H9 (cell line): Measurements from ENCODE around the gene HEPHL1. TPM values are rescaled to one million over a fixed set of nuclear protein-coding genes. Genes with fewer than 3 reads are reported as not detected.

ENCODE experiments used
- DNase-seq: peaks from one replicate; pipeline ENCODE4 v3.0.0-alpha.2; 2017
- H2AFZ ChIP-seq: one replicate; pipeline ENCODE4 v1.6.1; 2013; ENCODE audit warnings: mild to moderate bottlenecking, low read length, control low read depth, moderate library complexity
- H2AK5ac ChIP-seq: 2 replicates; pipeline ENCODE4 v1.6.1; 2013; ENCODE audit warnings: low read length, control low read depth, mixed read lengths; ENCODE audit not compliant: insufficient read length
- H2BK120ac ChIP-seq: one replicate; pipeline ENCODE4 v1.6.1; 2013; ENCODE audit warnings: low read depth, mild to moderate bottlenecking, low read length, control low read depth, inconsistent platforms; ENCODE audit not compliant: poor library complexity, severe bottlenecking
- H2BK12ac ChIP-seq: 2 replicates; pipeline ENCODE4 v1.6.1; 2013; ENCODE audit warnings: low read length, control low read depth, mixed read lengths, low read depth; ENCODE audit not compliant: insufficient read length
- H2BK15ac ChIP-seq: 2 replicates; pipeline ENCODE4 v1.6.1; 2013; ENCODE audit warnings: low read depth, low read length, control low read depth
- H2BK20ac ChIP-seq: one replicate; pipeline ENCODE4 v1.6.1; 2013; ENCODE audit warnings: low read depth, mild to moderate bottlenecking, low read length, control low read depth, inconsistent platforms; ENCODE audit not compliant: poor library complexity, severe bottlenecking
- H2BK5ac ChIP-seq: 2 replicates; pipeline ENCODE4 v1.6.1; 2013; ENCODE audit warnings: low read length, control low read depth, mixed read lengths; ENCODE audit not compliant: insufficient read length
- H3K14ac ChIP-seq: 2 replicates; pipeline ENCODE4 v1.6.1; 2013; ENCODE audit warnings: low read length, control low read depth; ENCODE audit not compliant: insufficient read depth
- H3K18ac ChIP-seq: 2 replicates; pipeline ENCODE4 v1.6.1; 2013; ENCODE audit warnings: low read depth, mild to moderate bottlenecking, mixed read lengths, low read length, control low read depth; ENCODE audit not compliant: insufficient read length
- H3K23ac ChIP-seq: 2 replicates; pipeline ENCODE4 v1.6.1; 2013; ENCODE audit warnings: low read length, control low read depth, mixed read lengths, low read depth; ENCODE audit not compliant: insufficient read length
- H3K23me2 ChIP-seq: 2 replicates; pipeline ENCODE4 v1.6.1; 2013; ENCODE audit warnings: low read depth, mild to moderate bottlenecking, mixed read lengths, low read length, control low read depth; ENCODE audit not compliant: insufficient read length, poor library complexity, severe bottlenecking
- H3K27ac ChIP-seq: 2 replicates; pipeline ENCODE4 v1.5.1; 2013; ENCODE audit warnings: low read length, control low read depth, mixed read lengths, low read depth; ENCODE audit not compliant: insufficient read length
- H3K27me3 ChIP-seq: 2 replicates; pipeline ENCODE4 v1.6.1; 2013; ENCODE audit warnings: low read length, control low read depth, inconsistent platforms; ENCODE audit not compliant: insufficient read depth
- H3K4ac ChIP-seq: 2 replicates; pipeline ENCODE4 v1.6.1; 2013; ENCODE audit warnings: low read depth, mild to moderate bottlenecking, control low read depth, inconsistent platforms, low read length, moderate library complexity
- H3K4me1 ChIP-seq: 2 replicates; pipeline ENCODE4 v1.6.1; 2013; ENCODE audit warnings: low read length, control low read depth, inconsistent platforms; ENCODE audit not compliant: insufficient read depth
- H3K4me2 ChIP-seq: 2 replicates; pipeline ENCODE4 v1.6.1; 2013; ENCODE audit warnings: low read length, control low read depth, mixed read lengths; ENCODE audit not compliant: insufficient read length, insufficient read depth
- H3K56ac ChIP-seq: 2 replicates; pipeline ENCODE4 v1.6.1; 2013; ENCODE audit warnings: low read depth, mild to moderate bottlenecking, mixed read lengths, low read length, control low read depth; ENCODE audit not compliant: insufficient read length
- H3K79me1 ChIP-seq: 2 replicates; pipeline ENCODE4 v1.6.1; 2013; ENCODE audit warnings: low read depth, mild to moderate bottlenecking, moderate library complexity, low read length, control low read depth, inconsistent platforms; ENCODE audit not compliant: insufficient read depth, poor library complexity, severe bottlenecking
- H3K79me2 ChIP-seq: 2 replicates; pipeline ENCODE4 v1.6.1; 2013; ENCODE audit warnings: low read length, control low read depth, inconsistent platforms; ENCODE audit not compliant: insufficient read depth
- H3K9ac ChIP-seq: 2 replicates; pipeline ENCODE4 v1.6.1; 2013; ENCODE audit warnings: low read length, control low read depth, mixed read lengths; ENCODE audit not compliant: insufficient read length; ENCODE audit errors: extremely low read depth
- H3K9me3 ChIP-seq: one replicate; pipeline ENCODE4 v1.6.1; 2013; ENCODE audit warnings: low read depth, low read length, inconsistent platforms; ENCODE audit not compliant: control insufficient read depth
- H3T11ph ChIP-seq: one replicate; pipeline ENCODE4 v1.6.1; 2013; ENCODE audit warnings: mild to moderate bottlenecking, low read length, control low read depth, inconsistent platforms
- H4K20me1 ChIP-seq: one replicate; pipeline ENCODE4 v1.6.1; 2013; ENCODE audit not compliant: control insufficient read depth, insufficient read length, insufficient read depth
- H4K5ac ChIP-seq: 2 replicates; pipeline ENCODE4 v1.6.1; 2013; ENCODE audit warnings: low read depth, mild to moderate bottlenecking, mixed read lengths, low read length, control low read depth; ENCODE audit not compliant: insufficient read length
- H4K8ac ChIP-seq: replicated peaks from 2 replicates; pipeline ENCODE4 v1.6.1; 2013; ENCODE audit warnings: low read length, control low read depth, mixed read lengths, low read depth; ENCODE audit not compliant: insufficient read length
- H4K91ac ChIP-seq: 2 replicates; pipeline ENCODE4 v1.6.1; 2013; ENCODE audit warnings: low read depth, mild to moderate bottlenecking, moderate library complexity, mixed read lengths, low read length, control low read depth; ENCODE audit not compliant: insufficient read length
- H3K27ac Mint-ChIP-seq, 3 experiments: 2 replicates in 2 of 3; 3 replicates in 1 of 3; pipeline ENCODE4 v1.8.0; 2020 to 2021; ENCODE audit warnings: mixed read lengths in 3 of 3, mild to moderate bottlenecking in 1 of 3, moderate library complexity in 1 of 3
- H3K27me3 Mint-ChIP-seq: 2 replicates; pipeline ENCODE4 v1.8.0; 2021; ENCODE audit warnings: low read depth, mild to moderate bottlenecking, moderate library complexity, mixed read lengths
- H3K36me3 Mint-ChIP-seq, 3 experiments: 2 replicates in 2 of 3; 3 replicates in 1 of 3; pipeline ENCODE4 v1.8.0; 2020 to 2021; ENCODE audit warnings: low read depth in 3 of 3, mixed read lengths in 3 of 3; ENCODE audit not compliant: insufficient read depth in 1 of 3
- H3K4me1 Mint-ChIP-seq, 2 experiments: 2 replicates each; pipeline ENCODE4 v1.8.0; 2020; ENCODE audit warnings: mixed read lengths in 2 of 2
- H3K4me3 Mint-ChIP-seq, 2 experiments: 2 replicates in 1 of 2; 3 replicates in 1 of 2; pipeline ENCODE4 v1.8.0; 2020 to 2021; ENCODE audit warnings: mild to moderate bottlenecking in 2 of 2, mixed read lengths in 2 of 2, moderate library complexity in 1 of 2
- H3K9me3 Mint-ChIP-seq, 2 experiments: 2 replicates in 1 of 2; 3 replicates in 1 of 2; pipeline ENCODE4 v1.8.0; 2020; ENCODE audit warnings: mild to moderate bottlenecking in 2 of 2, mixed read lengths in 2 of 2, moderate library complexity in 1 of 2
- WGBS: extraction: QIAGEN DNeasy Blood & Tissue Kit; methylation state at CpG from one replicate; pipeline ENCODE4 v1.1.7; 2013; ENCODE audit warnings: missing lambda C conversion rate, low lambda C conversion rate, mixed read lengths; ENCODE audit not compliant: insufficient read length; ENCODE audit errors: extremely low coverage; 5-methylcytosine and 5-hydroxymethylcytosine counted together
- total RNA-seq: library from RNA; stranded (reverse); gene quantifications from 2 replicates; pipeline ENCODE4 v1.2.1, GENCODE V29; 2021
- TF ChIP-seq, protein P1 (sequence below): fragments of 200-600 bp; sonication (generic); conservative IDR thresholded peaks from 3 replicates; pipeline ENCODE4 v1.8.0; 2021; ENCODE audit warnings: antibody characterized with exemption, mild to moderate bottlenecking

The HEPHL1 gene
- total RNA-seq, 1 experiment from 2014 or later = not detected

DNA sequence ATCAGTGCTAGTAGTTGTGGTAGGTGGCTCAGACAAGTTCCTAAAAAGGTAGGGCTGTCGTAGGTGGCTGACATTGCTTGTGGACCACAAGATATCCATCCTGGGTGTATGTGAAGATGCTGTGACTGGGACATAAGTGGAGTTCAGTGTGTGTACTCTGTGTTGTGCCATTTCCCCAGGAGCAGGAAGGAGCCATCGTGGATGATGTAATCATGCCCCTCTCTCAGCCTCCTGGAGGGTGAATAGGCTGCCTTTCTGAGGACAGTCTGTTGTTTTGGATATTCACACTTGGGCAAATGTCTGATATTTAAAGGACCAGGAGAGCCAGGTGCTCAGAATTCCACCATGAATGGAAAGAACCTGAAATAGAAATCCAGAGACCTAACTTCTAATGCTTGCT is 2.7 kb downstream of the HEPHL1 start:
- Histone ChIP-seq H3K9me3 (no peaks in the 10 kb centered on the region), H2BK5ac (no peak overlapping the region), H2AFZ (no peak overlapping the region), H2BK120ac (no peak overlapping the region), H2BK12ac (no peak overlapping the region), H4K91ac (no peak overlapping the region), H3K56ac (no peak overlapping the region), H2BK20ac (no peak overlapping the region), H3K4me1 (no peaks in the 10 kb centered on the region), H4K8ac (no peak overlapping the region), H3K18ac (no peak overlapping the region), H3K23me2 (no peaks in the 10 kb centered on the region), H3K14ac (no peak overlapping the region), H2BK15ac (no peak overlapping the region), H3K79me1 (no peaks in the 10 kb centered on the region), H3T11ph (no peak overlapping the region), H2AK5ac (no peak overlapping the region), H3K27ac (no peak overlapping the region), H3K23ac (no peak overlapping the region), H3K4me2 (no peak overlapping the region), H4K20me1 (no peaks in the 10 kb centered on the region), H3K9ac (no peak overlapping the region), H4K5ac (no peak overlapping the region), H3K4ac (no peak overlapping the region), H3K27me3 (no peaks in the 10 kb centered on the region), H3K79me2 (no peaks in the 10 kb centered on the region)
- Mint-ChIP-seq H3K9me3 (peaks cover 4% of the 10 kb centered on the region in 2 experiments; a peak in 2 of 5 replicates), H3K27ac (no peak overlapping the region), H3K27me3 (no peaks in the 10 kb centered on the region; the same call in 1 of the 2 replicates), H3K4me3 (no peak overlapping the region), H3K36me3 (peaks cover 0 to 8% (median 1%) of the 10 kb centered on the region in 3 experiments; a peak in 2 of 7 replicates), H3K4me1 (peaks cover 2 to 5% of the 10 kb centered on the region in 2 experiments; a peak in 2 of 4 replicates)
- DNase-seq = no peak
- TF ChIP-seq, protein P1, sequence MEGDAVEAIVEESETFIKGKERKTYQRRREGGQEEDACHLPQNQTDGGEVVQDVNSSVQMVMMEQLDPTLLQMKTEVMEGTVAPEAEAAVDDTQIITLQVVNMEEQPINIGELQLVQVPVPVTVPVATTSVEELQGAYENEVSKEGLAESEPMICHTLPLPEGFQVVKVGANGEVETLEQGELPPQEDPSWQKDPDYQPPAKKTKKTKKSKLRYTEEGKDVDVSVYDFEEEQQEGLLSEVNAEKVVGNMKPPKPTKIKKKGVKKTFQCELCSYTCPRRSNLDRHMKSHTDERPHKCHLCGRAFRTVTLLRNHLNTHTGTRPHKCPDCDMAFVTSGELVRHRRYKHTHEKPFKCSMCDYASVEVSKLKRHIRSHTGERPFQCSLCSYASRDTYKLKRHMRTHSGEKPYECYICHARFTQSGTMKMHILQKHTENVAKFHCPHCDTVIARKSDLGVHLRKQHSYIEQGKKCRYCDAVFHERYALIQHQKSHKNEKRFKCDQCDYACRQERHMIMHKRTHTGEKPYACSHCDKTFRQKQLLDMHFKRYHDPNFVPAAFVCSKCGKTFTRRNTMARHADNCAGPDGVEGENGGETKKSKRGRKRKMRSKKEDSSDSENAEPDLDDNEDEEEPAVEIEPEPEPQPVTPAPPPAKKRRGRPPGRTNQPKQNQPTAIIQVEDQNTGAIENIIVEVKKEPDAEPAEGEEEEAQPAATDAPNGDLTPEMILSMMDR = no peak
- WGBS = no CpG with 5 or more reads among the region's 2 CpGs
